Activated CD4-positive, CD25-positive, alpha-beta regulatory T cell treated with anti-CD3 and anti-CD28 coated beads, Interleukin-2, amount 50 U/mL, for 16 hours (primary cell): ENCODE measurements around the gene CTSH.

Experiments used
- DNase-seq: peaks from one replicate; pipeline ENCODE4 v3.0.0-alpha.2; 2020; ENCODE audit warnings: low read depth, low spot score

CTSH gene

GRCh38 chr15:78944669-78945407, at the start of gene CTSH:
TSS of gene CTSH (minus strand) at chr15:78945046. CDS start at chr15:78944981, 65 bp downstream.
- peak; percentile 29 for DNase-seq

- no peak for DNase-seq
These were observed 49.2 kb upstream of the CTSH start for GRCh38 chr15:78993931-78994530.

GRCh38 chr15:78993257-78993930, 48.5 kb upstream of the CTSH start:
- no peak for DNase-seq

GRCh38 chr15:78992416-78993256, 47.8 kb upstream of the CTSH start:
- no peak for DNase-seq

GRCh38 chr15:78991879-78992278, 47.0 kb upstream of the CTSH start:
- no peak for DNase-seq

- no peak for DNase-seq
These were observed 46.6 kb upstream of the CTSH start for GRCh38 chr15:78991476-78991875.

- no peak for DNase-seq
These were observed 45.4 kb upstream of the CTSH start for GRCh38 chr15:78990278-78990677.

GRCh38 chr15:78989701-78990240, 44.9 kb upstream of the CTSH start:
- no peak for DNase-seq

- DNase-seq, result no peak
These were observed 43.6 kb upstream of the CTSH start for GRCh38 chr15:78988361-78988911.

GRCh38 chr15:78987556-78988360, 42.9 kb upstream of the CTSH start:
- no peak for DNase-seq

- DNase-seq, result no peak
These were observed 41.1 kb upstream of the CTSH start for GRCh38 chr15:78985859-78986475.

GRCh38 chr15:78984041-78984440, 39.2 kb upstream of the CTSH start:
- DNase-seq, result no peak

- no peak for DNase-seq
These were observed 38.5 kb upstream of the CTSH start for GRCh38 chr15:78983146-78983918.

- DNase-seq, result no peak
These were observed 37.9 kb upstream of the CTSH start for GRCh38 chr15:78982736-78983135.

- DNase-seq, result no peak
These were observed 36.9 kb upstream of the CTSH start for GRCh38 chr15:78981532-78982313.

GRCh38 chr15:78979456-78980320, 34.8 kb upstream of the CTSH start:
- DNase-seq, result no peak

GRCh38 chr15:78978601-78979179, 33.8 kb upstream of the CTSH start:
- no peak for DNase-seq
